Parathyroid adenoma (tissue), 2 donors: Measurements from ENCODE around the gene GTF2IRD1.
A peak's percentile ranks its signal among the peaks of the same experiment; 100 is the strongest.
"Not testable (repeated sequence)": the region's sequence is repeated elsewhere in the genome, so short reads cannot be mapped to it uniquely, and the experiment has no call there.

Source experiments
- H2AFZ ChIP-seq: fragments of 300-600 bp; sonication (generic); one replicate; pipeline ENCODE4 v1.7.0; 2017; ENCODE audit warnings: antibody characterized with exemption, mild to moderate bottlenecking
- H3K27ac ChIP-seq: fragments of 300-600 bp; sonication (generic); one replicate; pipeline ENCODE4 v1.7.0; 2017
- H3K27me3 ChIP-seq: fragments of 300-600 bp; sonication (generic); one replicate; pipeline ENCODE4 v1.7.0; 2017; ENCODE audit warnings: low read length; ENCODE audit not compliant: control insufficient read depth, insufficient read depth
- H3K36me3 ChIP-seq: fragments of 300-600 bp; sonication (generic); one replicate; pipeline ENCODE4 v1.7.0; 2017; ENCODE audit warnings: low read length; ENCODE audit not compliant: control insufficient read depth, insufficient read depth
- H3K4me1 ChIP-seq: fragments of 300-600 bp; sonication (generic); one replicate; pipeline ENCODE4 v1.7.0; 2017; ENCODE audit warnings: control low read depth
- H3K4me2 ChIP-seq: fragments of 300-600 bp; sonication (generic); one replicate; pipeline ENCODE4 v1.7.0; 2017; ENCODE audit warnings: low read length
- H3K4me3 ChIP-seq: fragments of 300-600 bp; sonication (generic); one replicate; pipeline ENCODE4 v1.7.0; 2017; ENCODE audit warnings: low read depth, low read length
- H3K79me2 ChIP-seq: fragments of 300-600 bp; sonication (generic); one replicate; pipeline ENCODE4 v1.7.0; 2017; ENCODE audit warnings: control low read depth
- H3K9ac ChIP-seq: fragments of 300-600 bp; sonication (generic); one replicate; pipeline ENCODE4 v1.7.0; 2017; ENCODE audit warnings: mild to moderate bottlenecking
- H3K9me3 ChIP-seq: fragments of 300-600 bp; sonication (generic); one replicate; pipeline ENCODE4 v1.7.0; 2017; ENCODE audit warnings: low read length; ENCODE audit not compliant: control insufficient read depth
- TF ChIP-seq, protein P1 (sequence below): fragments of 300-600 bp; sonication (generic); IDR thresholded peaks from one replicate; pipeline ENCODE4 v1.7.0; 2017; ENCODE audit warnings: antibody characterized with exemption, mild to moderate bottlenecking
- donor health status: primary hyperparathyroidism.

Gene GTF2IRD1

GRCh38 chr7:74412056-74412455 lies 41.6 kb upstream of the GTF2IRD1 start:
- no peak overlapping the region for H3K27ac ChIP-seq
- no peaks in the 10 kb centered on the region for H3K27me3 ChIP-seq
- no peaks in the 10 kb centered on the region for H3K9me3 ChIP-seq
- no peak overlapping the region for H2AFZ ChIP-seq
- no peaks in the 10 kb centered on the region for H3K36me3 ChIP-seq
- no peak overlapping the region for H3K4me3 ChIP-seq
- no peak overlapping the region for H3K9ac ChIP-seq
- H3K79me2 ChIP-seq = no peaks in the 10 kb centered on the region
- H3K4me2 ChIP-seq = no peak overlapping the region
- TF ChIP-seq, protein P1, sequence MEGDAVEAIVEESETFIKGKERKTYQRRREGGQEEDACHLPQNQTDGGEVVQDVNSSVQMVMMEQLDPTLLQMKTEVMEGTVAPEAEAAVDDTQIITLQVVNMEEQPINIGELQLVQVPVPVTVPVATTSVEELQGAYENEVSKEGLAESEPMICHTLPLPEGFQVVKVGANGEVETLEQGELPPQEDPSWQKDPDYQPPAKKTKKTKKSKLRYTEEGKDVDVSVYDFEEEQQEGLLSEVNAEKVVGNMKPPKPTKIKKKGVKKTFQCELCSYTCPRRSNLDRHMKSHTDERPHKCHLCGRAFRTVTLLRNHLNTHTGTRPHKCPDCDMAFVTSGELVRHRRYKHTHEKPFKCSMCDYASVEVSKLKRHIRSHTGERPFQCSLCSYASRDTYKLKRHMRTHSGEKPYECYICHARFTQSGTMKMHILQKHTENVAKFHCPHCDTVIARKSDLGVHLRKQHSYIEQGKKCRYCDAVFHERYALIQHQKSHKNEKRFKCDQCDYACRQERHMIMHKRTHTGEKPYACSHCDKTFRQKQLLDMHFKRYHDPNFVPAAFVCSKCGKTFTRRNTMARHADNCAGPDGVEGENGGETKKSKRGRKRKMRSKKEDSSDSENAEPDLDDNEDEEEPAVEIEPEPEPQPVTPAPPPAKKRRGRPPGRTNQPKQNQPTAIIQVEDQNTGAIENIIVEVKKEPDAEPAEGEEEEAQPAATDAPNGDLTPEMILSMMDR = no peak
- no peaks in the 10 kb centered on the region for H3K4me1 ChIP-seq

DNA sequence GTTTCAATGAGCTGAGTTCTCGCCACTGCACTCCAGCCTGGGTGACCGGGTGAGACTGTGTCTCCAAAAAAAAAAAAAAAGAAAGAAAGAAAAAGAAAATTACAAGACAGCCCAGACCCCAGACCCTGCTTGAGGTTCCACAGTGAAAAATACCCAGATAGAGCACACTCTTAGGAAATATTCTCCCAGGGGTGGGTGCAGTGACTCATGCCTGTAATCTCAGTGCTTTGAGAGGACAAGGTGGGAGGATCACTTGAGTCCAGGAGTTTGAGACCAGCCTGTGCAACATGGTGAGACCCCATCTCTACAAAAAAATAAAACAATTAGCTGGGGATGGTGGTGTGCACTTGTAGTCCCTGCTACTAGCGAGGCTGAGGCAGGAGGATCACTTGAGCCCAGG lies 41.1 kb upstream of the GTF2IRD1 start:
- Histone ChIP-seq H3K27me3 (no peaks in the 10 kb centered on the region), H3K4me1 (no peaks in the 10 kb centered on the region), H3K4me3 (no peak overlapping the region), H2AFZ (no peak overlapping the region), H3K4me2 (no peak overlapping the region), H3K27ac (no peak overlapping the region), H3K9ac (no peak overlapping the region), H3K36me3 (no peaks in the 10 kb centered on the region), H3K9me3 (no peaks in the 10 kb centered on the region), H3K79me2 (peaks cover 2% of the 10 kb centered on the region)
- TF ChIP-seq, protein P1 = no peak

- not testable (repeated sequence) for H3K4me1 ChIP-seq, H3K4me2 ChIP-seq, H3K9me3 ChIP-seq, H3K36me3 ChIP-seq, H3K27me3 ChIP-seq, H3K27ac ChIP-seq, H3K79me2 ChIP-seq, H3K9ac ChIP-seq, H2AFZ ChIP-seq, H3K4me3 ChIP-seq
These were observed 38.9 kb upstream of the GTF2IRD1 start for GRCh38 chr7:74414595-74415333.

- no peak overlapping the region for H3K4me3 ChIP-seq
- TF ChIP-seq, protein P1 = peak; percentile 98
- H3K4me2 ChIP-seq = no peak overlapping the region
- H3K36me3 ChIP-seq = no peaks in the 10 kb centered on the region
- no peaks in the 10 kb centered on the region for H3K9me3 ChIP-seq
- H3K27me3 ChIP-seq = no peaks in the 10 kb centered on the region
- H2AFZ ChIP-seq = peak overlapping the region; percentile 34
- no peaks in the 10 kb centered on the region for H3K4me1 ChIP-seq
- no peak overlapping the region for H3K9ac ChIP-seq
- peaks cover 2% of the 10 kb centered on the region for H3K79me2 ChIP-seq
- no peak overlapping the region for H3K27ac ChIP-seq
These were observed 36.2 kb upstream of the GTF2IRD1 start for GRCh38 chr7:74417419-74417971.

DNA sequence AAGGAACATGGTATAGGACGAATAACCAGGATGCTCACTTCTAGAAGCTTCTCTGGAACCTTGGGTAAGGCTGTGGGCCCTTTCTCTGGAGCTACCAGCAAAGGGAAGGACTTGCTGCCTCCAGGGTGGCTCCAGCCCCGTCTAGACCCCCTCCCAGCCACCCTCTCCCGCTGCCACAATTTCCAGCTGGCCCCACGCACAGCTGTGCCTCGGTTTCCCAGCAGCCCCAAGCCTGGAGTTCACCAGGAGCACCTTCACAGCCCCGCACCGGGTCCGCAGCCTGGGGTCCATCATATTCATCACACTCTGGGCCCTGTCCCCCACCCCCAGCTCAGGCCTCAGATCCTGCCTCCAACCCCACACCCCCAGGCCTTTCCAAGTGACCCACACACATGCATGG lies 35.6 kb upstream of the GTF2IRD1 start:
- H3K9me3 ChIP-seq = no peaks in the 10 kb centered on the region
- H3K79me2 ChIP-seq = peaks cover 2% of the 10 kb centered on the region
- H3K4me2 ChIP-seq = no peak overlapping the region
- no peaks in the 10 kb centered on the region for H3K36me3 ChIP-seq
- H3K27me3 ChIP-seq = no peaks in the 10 kb centered on the region
- H3K4me1 ChIP-seq = no peaks in the 10 kb centered on the region
- no peak overlapping the region for H3K4me3 ChIP-seq
- TF ChIP-seq, protein P1 = no peak
- H2AFZ ChIP-seq = no peak overlapping the region
- no peak overlapping the region for H3K27ac ChIP-seq
- no peak overlapping the region for H3K9ac ChIP-seq
